NCI-H82 treated with DMSO at 0.1 percent for 48 hours (cell line): ENCODE results near the gene LENEP.
"Not testable (repeated sequence)": the region's sequence is repeated elsewhere in the genome, so short reads cannot be mapped to it uniquely, and the experiment has no call there.

Experiments
- DNase-seq: peaks from one replicate; lab custom pipeline; 2025; ENCODE audit not compliant: unreplicated experiment; lab: John Stamatoyannopoulos, UW

LENEP gene

GRCh38 chr1:154974808-154975408 lies 18.5 kb upstream of the LENEP start:
- DNase-seq, result peak; percentile 99

DNA sequence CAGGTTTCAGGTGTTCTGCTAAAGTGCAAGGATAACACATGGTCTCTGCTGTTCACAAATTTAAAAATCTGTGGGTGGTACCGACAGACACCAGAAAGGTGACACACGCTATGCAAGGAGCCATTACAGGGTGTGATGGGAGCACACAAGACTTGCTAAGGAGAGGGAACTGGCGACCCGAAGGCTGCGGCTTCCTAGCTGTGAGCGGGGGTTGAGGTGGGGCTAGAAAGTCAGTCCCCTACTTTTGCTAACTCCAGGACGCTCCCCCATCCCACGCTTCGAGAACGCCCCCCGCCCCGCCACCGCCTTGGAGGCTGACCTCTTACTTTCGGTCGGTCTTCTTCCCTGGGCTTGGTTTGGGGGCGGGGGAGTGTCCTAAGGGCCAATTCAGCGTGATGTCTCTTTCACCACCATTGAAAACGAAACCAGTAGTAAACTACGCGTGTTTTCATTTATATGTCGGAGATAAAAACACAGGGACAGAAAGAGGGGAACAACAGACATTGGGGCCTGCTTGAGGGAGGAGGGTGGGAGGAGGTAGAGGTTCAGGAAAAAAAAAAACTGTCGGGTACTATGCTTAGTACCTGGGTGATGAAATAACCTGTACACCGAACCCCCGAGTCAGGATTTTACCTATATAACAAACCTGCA lies 17.9 kb upstream of the LENEP start:
- no peak for DNase-seq

- not testable (repeated sequence) for DNase-seq
Measured at GRCh38 chr1:154977762-154978161, 15.6 kb upstream of the LENEP start.

- no peak for DNase-seq
Measured at GRCh38 chr1:154978360-154978759, 15.0 kb upstream of the LENEP start.

DNA sequence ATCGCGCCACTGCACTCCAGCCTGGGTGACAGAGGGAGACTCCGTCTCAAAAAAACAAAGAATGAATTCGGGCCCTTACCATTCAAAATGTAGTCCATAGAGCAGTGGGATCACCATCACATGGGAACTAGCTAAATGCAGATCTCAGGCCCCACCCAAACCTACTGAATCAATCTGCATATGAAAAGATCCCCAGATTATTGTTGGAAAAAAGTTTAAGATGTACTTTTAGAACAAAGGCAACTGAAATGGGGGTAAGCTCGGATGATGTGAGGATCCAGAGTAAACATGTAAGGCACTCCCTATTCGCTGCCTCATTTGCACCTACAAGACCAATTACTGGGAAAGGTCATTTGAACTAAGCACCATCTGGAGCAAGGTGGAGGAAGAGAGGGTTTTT lies 11.0 kb upstream of the LENEP start:
- no peak for DNase-seq

DNA sequence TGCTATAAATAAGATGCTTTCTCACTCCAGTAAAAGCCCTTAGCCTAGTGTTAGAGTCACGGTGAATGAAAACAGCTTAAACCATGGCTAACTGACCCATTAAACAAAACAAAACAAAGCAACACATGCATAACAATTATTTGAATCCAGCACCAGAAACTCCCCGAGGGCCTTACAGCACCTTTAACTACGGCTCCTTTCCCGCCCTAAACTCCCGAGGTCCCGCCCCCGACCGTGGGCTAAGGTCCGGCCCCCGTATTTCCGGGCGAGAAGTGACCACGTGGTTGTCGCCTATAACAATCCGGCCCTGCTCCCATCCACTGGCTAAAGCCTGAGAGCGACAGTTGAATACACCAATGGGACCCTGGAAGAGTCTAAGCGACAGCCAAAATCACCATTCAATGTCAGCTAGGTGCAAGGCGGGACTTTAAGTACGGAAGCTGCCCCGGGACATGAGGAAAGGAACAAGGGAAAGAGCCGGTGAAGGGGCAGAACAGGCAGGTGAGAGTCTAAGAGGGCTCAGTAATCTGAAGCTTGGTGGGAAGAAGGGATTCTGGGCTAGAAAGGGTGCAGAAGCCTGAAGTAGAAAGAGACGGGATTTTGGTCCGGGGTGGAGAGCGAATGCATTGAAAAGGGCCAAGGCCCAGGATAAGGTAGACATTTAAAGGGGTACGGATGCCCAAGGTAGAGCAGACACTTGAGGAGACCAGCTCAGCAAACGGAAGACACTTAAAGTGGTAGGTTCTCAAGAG lies 10.3 kb upstream of the LENEP start, which contains the start of gene FLAD1:
FLAD1 (plus strand) TSS at position 448 of the 752 bp plus-strand sequence. CDS start 351 bp downstream, outside the sequence.
- DNase-seq, result peak; percentile 100

GRCh38 chr1:154983776-154984466 lies 9.5 kb upstream of the LENEP start:
- DNase-seq, result no peak

- DNase-seq, result not testable (repeated sequence)
Measured at GRCh38 chr1:154986736-154987135, 6.7 kb upstream of the LENEP start.

DNA sequence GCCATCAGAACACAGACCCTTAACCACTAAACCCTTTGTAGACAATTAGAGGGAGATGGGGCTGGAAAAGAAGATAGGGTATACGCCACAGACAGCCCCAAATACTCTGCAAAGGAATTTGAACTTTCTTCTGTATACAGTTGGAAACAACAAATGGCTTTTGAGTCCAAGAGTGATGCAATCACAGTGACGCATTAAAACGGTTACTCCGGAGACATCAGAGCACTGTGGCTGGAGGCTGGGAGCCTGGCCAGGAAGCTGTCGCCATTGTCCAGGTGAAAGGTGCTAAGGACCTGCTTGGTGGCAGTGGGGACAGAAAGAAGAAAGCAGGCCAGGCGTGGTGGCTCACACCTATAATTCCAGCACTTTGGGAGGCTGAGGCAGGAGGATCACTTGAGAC lies 6.1 kb upstream of the LENEP start:
- no peak for DNase-seq

DNA sequence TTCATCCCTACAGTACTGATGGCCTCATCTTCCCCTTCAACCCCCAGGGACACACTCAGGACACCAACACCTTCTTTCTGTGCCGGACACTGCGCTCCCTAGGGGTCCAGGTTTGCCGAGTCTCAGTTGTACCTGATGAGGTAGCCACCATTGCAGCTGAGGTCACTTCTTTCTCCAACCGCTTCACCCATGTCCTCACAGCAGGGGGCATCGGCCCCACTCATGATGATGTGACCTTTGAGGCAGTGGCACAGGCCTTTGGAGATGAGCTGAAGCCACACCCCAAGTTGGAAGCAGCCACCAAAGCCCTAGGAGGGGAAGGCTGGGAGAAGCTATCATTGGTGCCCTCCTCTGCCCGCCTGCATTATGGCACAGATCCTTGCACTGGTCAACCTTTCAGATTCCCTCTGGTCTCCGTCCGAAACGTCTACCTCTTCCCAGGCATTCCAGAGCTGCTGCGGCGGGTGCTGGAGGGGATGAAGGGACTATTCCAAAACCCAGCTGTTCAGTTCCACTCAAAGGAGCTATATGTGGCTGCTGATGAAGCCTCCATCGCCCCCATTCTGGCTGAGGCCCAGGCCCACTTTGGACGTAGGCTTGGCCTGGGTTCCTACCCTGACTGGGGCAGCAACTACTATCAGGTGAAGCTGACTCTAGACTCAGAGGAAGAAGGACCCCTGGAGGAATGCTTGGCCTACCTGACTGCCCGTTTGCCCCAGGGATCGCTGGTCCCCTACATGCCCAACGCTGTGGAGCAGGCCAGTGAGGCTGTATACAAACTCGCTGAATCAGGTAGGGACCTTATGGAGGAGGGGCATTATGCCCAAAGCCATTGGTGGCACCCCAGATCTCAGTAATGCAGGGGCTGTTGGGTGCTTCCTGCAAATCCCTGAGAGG lies 5.1 kb upstream of the LENEP start:
- no peak for DNase-seq

GRCh38 chr1:154989195-154989860 lies 4.1 kb upstream of the LENEP start:
- no peak for DNase-seq

- no peak for DNase-seq
Measured at GRCh38 chr1:154990276-154990675, 3.1 kb upstream of the LENEP start.

- DNase-seq, result no peak
Measured at GRCh38 chr1:154992721-154993571, 440 bp upstream of the LENEP start.

- no peak for DNase-seq
Measured at GRCh38 chr1:154994269-154994587, 842 bp downstream of the LENEP start.

GRCh38 chr1:154994591-154994990 lies 1.2 kb downstream of the LENEP start:
- DNase-seq, result no peak

GRCh38 chr1:154995301-154995983 lies 2.1 kb downstream of the LENEP start:
- DNase-seq, result not testable (repeated sequence)

- DNase-seq, result no peak
Measured at GRCh38 chr1:154996966-154997701, 3.7 kb downstream of the LENEP start.

DNA sequence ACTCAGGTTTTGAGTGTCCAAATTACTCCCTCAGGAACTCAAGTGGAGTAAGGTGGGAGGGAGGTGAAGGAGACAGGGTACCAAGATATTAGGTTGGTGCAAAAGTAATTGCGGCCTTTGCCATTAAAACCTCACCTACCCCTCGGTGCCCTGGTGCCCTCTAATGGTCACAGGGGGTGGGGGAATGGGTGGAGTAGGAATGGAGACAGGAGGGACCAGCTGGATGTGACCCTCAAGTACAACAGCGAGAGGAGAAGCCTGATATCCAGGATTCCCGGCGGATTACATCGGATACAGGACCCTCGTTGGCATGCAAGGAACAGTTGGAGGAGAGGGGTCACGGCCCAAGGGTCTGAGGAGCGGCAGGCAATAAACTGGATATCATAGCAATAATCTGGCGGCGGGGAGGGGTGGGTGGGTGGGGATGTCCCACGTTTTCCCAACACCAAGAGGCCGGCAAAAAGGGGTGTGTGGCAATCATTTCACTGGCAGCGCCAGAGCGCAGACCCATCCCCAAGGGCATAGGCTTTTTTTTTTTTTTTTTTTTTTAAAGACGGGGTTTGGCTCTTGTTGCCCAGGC lies 4.9 kb downstream of the LENEP start:
- no peak for DNase-seq
